Measurements from ENCODE around the gene CLIP2.
"Not testable (repeated sequence)": the region's sequence is repeated elsewhere in the genome, so short reads cannot be mapped to it uniquely, and the experiment has no call there.

CLIP2 gene

DNA sequence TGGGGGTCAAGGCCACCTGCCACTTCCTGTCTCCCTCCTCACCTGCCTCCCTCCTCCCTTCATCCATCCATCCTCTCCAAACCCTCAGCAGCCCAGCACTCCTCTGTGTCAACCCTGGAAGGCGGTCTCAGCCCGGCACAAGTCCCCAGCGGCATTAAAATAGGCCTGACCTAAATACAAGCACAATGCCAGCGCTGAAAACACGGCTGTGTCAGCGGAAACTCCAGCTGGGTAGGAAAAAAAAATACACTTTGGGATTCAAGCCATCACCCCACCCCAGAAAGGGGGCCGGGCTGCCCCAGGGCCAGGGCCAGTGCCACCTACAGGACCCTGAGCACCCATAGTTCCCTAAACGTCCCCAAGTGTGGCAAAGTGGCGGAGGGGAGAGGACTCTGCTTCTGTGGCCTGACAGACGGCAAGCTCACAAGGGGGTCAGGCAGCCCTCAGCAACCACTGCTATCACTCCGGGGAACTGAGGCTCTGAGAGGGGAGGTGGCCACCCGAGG, 141.8 kb downstream of the CLIP2 start:
- DNase-seq (ENCODE audit: low spot score), result peak; percentile 28

- DNase-seq (ENCODE audit: low spot score), result not testable (repeated sequence)
Observed at GRCh38 chr7:74437291-74437571, 148.0 kb downstream of the CLIP2 start.

- no peak for DNase-seq (ENCODE audit: low spot score)
Observed at GRCh38 chr7:74438327-74438726, 149.1 kb downstream of the CLIP2 start.

DNA sequence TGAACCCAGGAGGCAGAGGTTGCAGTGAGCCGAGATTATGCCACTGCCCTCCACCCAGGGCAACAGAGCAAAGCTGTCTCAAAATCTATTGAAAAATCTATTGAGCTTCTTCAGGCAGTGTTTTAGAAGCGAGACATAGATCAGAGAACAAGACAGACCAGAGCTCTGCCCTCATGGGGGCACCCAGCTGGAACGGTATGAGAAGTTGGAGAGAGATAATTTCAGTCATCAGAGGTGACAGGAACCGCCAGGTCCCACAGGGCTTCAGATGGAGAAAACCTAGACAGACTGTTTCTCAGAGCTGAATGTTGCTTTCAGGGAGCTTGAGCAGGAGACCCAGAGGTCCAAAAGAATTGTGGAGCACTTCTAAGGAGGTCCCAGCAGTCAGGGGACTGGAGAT, 150.3 kb downstream of the CLIP2 start:
- DNase-seq (ENCODE audit: low spot score), result no peak

DNA sequence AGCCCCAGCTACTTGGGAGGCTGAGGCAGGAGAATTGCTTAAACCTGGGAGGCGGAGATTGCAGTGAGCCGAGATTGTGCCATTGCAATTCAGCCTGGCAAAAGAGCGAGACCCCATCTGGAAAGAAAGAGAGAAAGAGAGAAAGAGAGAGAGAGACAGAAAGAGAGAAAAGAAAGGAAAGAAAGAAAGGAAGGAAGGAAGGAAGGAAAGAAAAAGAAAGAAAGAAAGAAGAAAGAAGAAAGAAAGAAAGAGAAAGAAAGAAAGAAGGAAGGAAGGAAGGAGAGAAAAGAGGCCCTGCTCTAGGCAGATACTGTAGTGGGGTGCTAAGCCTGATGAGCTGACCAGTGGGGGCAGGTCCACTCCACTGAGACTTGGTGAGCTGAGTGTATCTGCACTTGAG, 150.9 kb downstream of the CLIP2 start:
- DNase-seq (ENCODE audit: low spot score), result not testable (repeated sequence)

DNA sequence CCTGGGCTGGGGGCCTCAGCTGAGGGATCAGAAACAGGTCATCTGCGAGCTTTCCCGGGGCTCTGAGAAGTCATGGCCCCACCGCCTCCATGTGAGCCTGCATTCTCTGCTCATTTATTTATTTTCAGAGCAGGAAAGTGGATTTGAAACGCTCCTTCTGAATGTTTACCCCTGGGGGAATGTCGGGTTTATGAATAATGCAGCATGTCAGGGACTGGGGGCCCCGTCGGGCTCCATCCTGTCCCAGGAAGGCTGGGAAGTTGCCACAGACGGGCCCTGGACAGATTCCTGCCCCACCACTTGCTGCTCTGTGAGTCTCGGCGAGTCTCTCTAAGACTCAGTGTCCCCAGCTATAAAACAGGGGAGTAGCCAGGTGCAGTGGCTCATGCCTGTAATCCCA, 152.6 kb downstream of the CLIP2 start:
- no peak for DNase-seq (ENCODE audit: low spot score)

GRCh38 chr7:74443543-74444247, 154.5 kb downstream of the CLIP2 start:
- no peak for DNase-seq (ENCODE audit: low spot score)

- no peak for DNase-seq (ENCODE audit: low spot score)
Observed at GRCh38 chr7:74449144-74449543, 159.9 kb downstream of the CLIP2 start.

DNA sequence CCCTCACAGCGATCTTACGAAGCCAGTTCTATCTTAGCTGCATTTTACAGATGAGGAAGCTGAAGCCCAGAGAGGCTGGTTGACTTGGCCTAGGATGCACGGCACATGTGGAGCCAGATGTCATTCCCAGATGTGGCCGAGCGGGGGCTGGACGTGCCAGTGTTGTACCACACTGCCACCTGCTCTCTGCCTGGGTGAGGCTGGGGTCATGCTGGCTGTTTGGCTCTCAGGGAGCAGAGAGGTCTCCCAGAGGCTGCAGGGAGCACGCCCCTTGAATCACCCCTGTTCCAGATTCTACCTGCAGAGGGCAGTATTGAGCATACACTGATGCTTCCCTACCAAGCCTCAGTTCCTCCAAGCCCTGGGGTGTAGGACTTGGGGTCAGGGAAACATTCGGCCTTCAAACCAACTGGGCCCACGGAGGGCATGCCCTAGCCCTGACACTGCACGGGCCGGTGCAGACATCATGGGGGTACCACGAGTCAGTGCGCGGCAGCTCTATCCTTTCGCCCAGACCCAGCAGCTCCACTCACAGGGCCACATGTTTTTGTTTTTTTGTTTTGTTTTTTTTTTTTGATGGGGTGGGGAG, 160.7 kb downstream of the CLIP2 start:
- peak; percentile 45 for DNase-seq (ENCODE audit: low spot score)

GRCh38 chr7:74452748-74453321, 163.6 kb downstream of the CLIP2 start:
- no peak for DNase-seq (ENCODE audit: low spot score)

DNA sequence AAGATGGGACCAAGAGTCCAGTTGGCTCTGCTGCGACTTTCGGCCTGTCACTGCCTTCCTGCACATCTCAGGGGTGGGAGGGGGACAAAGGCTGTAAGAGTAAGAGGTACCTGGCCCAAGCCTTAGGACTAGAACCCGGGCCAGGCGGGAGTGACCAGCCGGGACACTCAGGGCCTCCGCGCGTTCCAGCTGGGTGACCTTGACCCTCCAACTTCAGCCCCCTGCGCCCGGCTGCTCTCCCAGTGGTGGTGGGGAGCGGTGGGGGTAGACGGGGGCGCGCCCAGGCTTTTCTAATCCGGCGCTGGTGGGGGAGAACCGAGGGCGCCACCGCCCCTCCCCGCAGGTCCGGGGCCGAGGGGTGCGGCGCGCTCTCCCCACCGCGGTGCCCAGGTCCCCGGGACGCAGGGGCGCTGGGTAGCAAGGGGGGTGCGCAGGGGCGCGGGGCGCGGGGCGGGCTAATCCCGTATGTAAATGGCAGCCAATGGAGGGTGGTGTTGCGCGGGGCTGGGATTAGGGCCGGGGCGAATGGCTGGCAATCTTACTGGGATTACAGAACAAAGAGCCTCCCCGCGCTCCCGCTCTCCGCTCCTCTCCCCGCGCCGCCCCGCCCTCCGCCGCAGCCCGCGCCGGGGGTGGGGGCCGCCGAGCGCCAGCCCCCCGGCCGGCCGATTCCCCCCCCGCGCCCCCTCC, 164.3 kb downstream of the CLIP2 start, which contains the start of gene GTF2IRD1:
Gene GTF2IRD1 (plus strand): TSS at position 585 of the 690 bp plus-strand sequence. CDS start 54,175 bp downstream, outside the sequence.
- no peak for DNase-seq (ENCODE audit: low spot score)

GRCh38 chr7:74454021-74454924, 165.1 kb downstream of the CLIP2 start:
- DNase-seq (ENCODE audit: low spot score), result no peak

GRCh38 chr7:74454925-74455288, 165.7 kb downstream of the CLIP2 start:
- no peak for DNase-seq (ENCODE audit: low spot score)

DNA sequence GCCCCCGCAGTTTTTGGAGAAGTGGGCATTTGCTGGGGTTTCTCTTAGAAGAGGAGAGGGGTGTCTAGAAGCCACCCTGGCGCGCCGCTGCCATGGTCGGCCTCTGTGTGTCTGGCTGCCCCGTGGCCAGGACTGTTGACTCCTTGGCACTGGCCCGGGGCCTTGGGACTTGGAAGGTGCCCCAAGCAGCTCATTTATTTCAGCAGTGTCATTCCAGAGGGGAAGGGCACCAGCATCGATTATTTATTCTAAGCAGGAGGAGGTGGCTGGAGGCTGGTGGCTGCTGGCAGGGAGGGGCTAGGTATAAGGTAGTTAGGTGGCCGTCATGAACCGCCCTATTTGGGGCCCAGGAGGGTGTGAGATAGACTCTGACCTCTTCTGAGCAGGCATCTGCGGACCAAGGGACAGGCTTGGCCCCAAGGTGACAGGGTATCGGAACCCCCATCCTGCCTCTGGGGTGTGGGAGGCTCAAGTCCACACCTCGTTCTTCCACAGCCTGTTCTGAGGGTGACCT, 166.1 kb downstream of the CLIP2 start:
- peak; percentile 58 for DNase-seq (ENCODE audit: low spot score)

Measured in pons (tissue), 1 donor.